HepG2 (cell line): ENCODE measurements around the gene IL17C. TPM values are rescaled to one million over a fixed set of nuclear protein-coding genes. Genes with fewer than 3 reads are reported as not detected.
A peak's percentile ranks its signal among the peaks of the same experiment; 100 is the strongest.

ENCODE experiments used
- AKAP8 ChIP-seq: sonication (generic); formaldehyde crosslinking; IDR thresholded peaks from 2 replicates; pipeline ENCODE4 v1.5.1; 2020; ENCODE audit warnings: mild to moderate bottlenecking, missing genetic modification reagents
- FOXA1 ChIP-seq, 2 experiments: fragments of 450-650 bp in 1 of 2; sonication (generic) in 1 of 2; formaldehyde crosslinking in 1 of 2; IDR thresholded peaks; 2 replicates each; pipeline versions ENCODE4 v1.4.0 to v1.6.1; 2016 to 2020; ENCODE audit warnings: missing genetic modification reagents in 1 of 2
- GATAD2A ChIP-seq: IDR thresholded peaks from 2 replicates; pipeline ENCODE4 v1.6.1; 2016
- HES4 ChIP-seq: sonication (generic); formaldehyde crosslinking; IDR thresholded peaks from 2 replicates; pipeline ENCODE4 v1.9.0; 2021; ENCODE audit warnings: mild to moderate bottlenecking, missing genetic modification reagents, borderline replicate concordance
- HIVEP1 ChIP-seq: sonication (generic); formaldehyde crosslinking; IDR thresholded peaks from 2 replicates; pipeline ENCODE4 v1.4.0; 2020; ENCODE audit warnings: mild to moderate bottlenecking, missing genetic modification reagents
- HOXA5 ChIP-seq: sonication (generic); formaldehyde crosslinking; IDR thresholded peaks from 2 replicates; pipeline ENCODE4 v1.4.0; 2020; ENCODE audit warnings: missing genetic modification reagents
- MIER3 ChIP-seq: IDR thresholded peaks from 2 replicates; pipeline ENCODE4 v1.6.1; 2016; ENCODE audit warnings: missing compliant biosample characterization, borderline replicate concordance
- ONECUT2 ChIP-seq: sonication (generic); formaldehyde crosslinking; IDR thresholded peaks from 2 replicates; pipeline ENCODE4 v1.4.0; 2020; ENCODE audit warnings: missing genetic modification reagents
- PAX8 ChIP-seq: sonication (generic); formaldehyde crosslinking; IDR thresholded peaks from 2 replicates; pipeline ENCODE4 v1.8.0; 2022; ENCODE audit warnings: mild to moderate bottlenecking, missing genetic modification reagents, borderline replicate concordance
- PPARG ChIP-seq: conservative IDR thresholded peaks from 2 replicates; pipeline ENCODE4 v1.6.1; 2016; ENCODE audit warnings: missing biosample characterization, missing genetic modification reagents
- RORA ChIP-seq: sonication (generic); formaldehyde crosslinking; IDR thresholded peaks from 2 replicates; pipeline ENCODE4 v1.5.0; 2020; ENCODE audit warnings: mild to moderate bottlenecking, missing genetic modification reagents, moderate library complexity
- SOX13 ChIP-seq, 3 experiments: fragments of 450-650 bp in 1 of 3; sonication (generic) in 1 of 3; formaldehyde crosslinking in 1 of 3; IDR thresholded peaks in 2 of 3; conservative IDR thresholded peaks in 1 of 3; 2 replicates each; pipeline versions ENCODE4 v1.5.0 to v1.6.1; 2016 to 2020; ENCODE audit warnings: antibody characterized with exemption in 1 of 3, mild to moderate bottlenecking in 1 of 3, missing compliant biosample characterization in 1 of 3, missing genetic modification reagents in 1 of 3, moderate library complexity in 1 of 3
- TBX2 ChIP-seq: sonication (generic); formaldehyde crosslinking; IDR thresholded peaks from 2 replicates; pipeline ENCODE4 v1.5.0; 2020; ENCODE audit warnings: missing genetic modification reagents, mild to moderate bottlenecking, borderline replicate concordance
- ZNF317 ChIP-seq: sonication (generic); formaldehyde crosslinking; IDR thresholded peaks from 2 replicates; pipeline ENCODE4 v1.5.0; 2020; ENCODE audit warnings: mild to moderate bottlenecking, missing genetic modification reagents
- ZNF354B ChIP-seq: sonication (generic); formaldehyde crosslinking; IDR thresholded peaks from 2 replicates; pipeline ENCODE4 v1.8.0; 2022; ENCODE audit warnings: mild to moderate bottlenecking, missing genetic modification reagents
- ZNF503 ChIP-seq: sonication (generic); formaldehyde crosslinking; IDR thresholded peaks from 2 replicates; pipeline ENCODE4 v1.4.0; 2020; ENCODE audit warnings: missing genetic modification reagents
- ZNF557 ChIP-seq: sonication (generic); formaldehyde crosslinking; IDR thresholded peaks from 2 replicates; pipeline ENCODE4 v1.4.0; 2020; ENCODE audit warnings: missing genetic modification reagents
- ZNF768 ChIP-seq: sonication (generic); formaldehyde crosslinking; IDR thresholded peaks from 2 replicates; pipeline ENCODE4 v1.4.0; 2020; ENCODE audit warnings: missing genetic modification reagents
- ZNF780A ChIP-seq: sonication (generic); formaldehyde crosslinking; IDR thresholded peaks from 2 replicates; pipeline ENCODE4 v1.8.0; 2022; ENCODE audit warnings: mild to moderate bottlenecking, missing genetic modification reagents, moderate library complexity
- polyA plus RNA-seq, 8 experiments: library from polyadenylated mRNA; depleted of rRNA in 3 of 8; stranded (reverse) in 7 of 8; unstranded in 1 of 8; fragments of >200 nt; fragmentation: Illumina TruSeq in 4 of 8; extraction: Trizol in 4 of 8; gene quantifications; 2 replicates each; pipeline versions ENCODE4 v1.2.1 to v1.2.3, GENCODE V29; 2011 to 2016; ENCODE audit warnings: low read depth in 4 of 8, missing spikeins in 1 of 8, mixed read lengths in 1 of 8; ENCODE audit not compliant: insufficient read depth in 1 of 8
- total RNA-seq, 5 experiments: library from RNA; depleted of rRNA; stranded (reverse); fragments of >200 nt; fragmentation: Illumina TruSeq; extraction: Trizol; gene quantifications; 2 replicates each; pipeline ENCODE4 v1.2.3, GENCODE V29; 2016; ENCODE audit warnings: low read depth in 1 of 5
- TF ChIP-seq, protein P1 (sequence below): sonication (generic); formaldehyde crosslinking; IDR thresholded peaks from 2 replicates; pipeline ENCODE4 v1.4.0; 2020; ENCODE audit warnings: mild to moderate bottlenecking, missing genetic modification reagents
- TF ChIP-seq, protein P2 (sequence below): sonication (generic); formaldehyde crosslinking; IDR thresholded peaks from 2 replicates; pipeline ENCODE4 v1.8.1; 2022; ENCODE audit warnings: low read depth, mild to moderate bottlenecking, missing genetic modification reagents
- TF ChIP-seq, protein P3 (sequence below): sonication (generic); formaldehyde crosslinking; IDR thresholded peaks from 2 replicates; pipeline ENCODE4 v1.4.0; 2020; ENCODE audit warnings: mild to moderate bottlenecking, missing genetic modification reagents

Gene IL17C
- total and polyA plus RNA-seq, 2 of the 13 experiments (the other 11 are each of a cell fraction or from before 2014, with no cell fraction given): not detected

- TF ChIP-seq SOX13 (IDR thresholded peaks at IDR 0.05) (no peak), SOX13 (CRISPR knock-in tag; conservative IDR thresholded peaks at IDR 0.05 in 1 of 2, IDR thresholded peaks at IDR 0.05 in 1 of 2) (peak in 1 of 2 experiments; percentile 37; a peak in 1 of 4 replicates), ZNF768 (CRISPR knock-in tag) (no peak), AKAP8 (CRISPR knock-in tag) (peak; percentile 55; the same call in 1 of the 2 replicates), FOXA1 (IDR thresholded peaks at IDR 0.05) (no peak), FOXA1 (CRISPR knock-in tag; IDR thresholded peaks at IDR 0.05) (peak; percentile 96), ZNF354B (CRISPR knock-in tag) (no peak), ZNF780A (CRISPR knock-in tag) (no peak), HIVEP1 (peak; percentile 46; the same call in 1 of the 2 replicates), ZNF317 (0 out of 2 replicates have a peak, but pooled peaks have one; percentile 33), HES4 (CRISPR knock-in tag) (no peak), ZNF557 (CRISPR knock-in tag) (no peak; the same call in 1 of the 2 replicates), MIER3 (no peak; the same call in 1 of the 2 replicates), RORA (no peak), TBX2 (CRISPR knock-in tag) (peak; percentile 73), PAX8 (CRISPR knock-in tag) (no peak), HOXA5 (CRISPR knock-in tag) (no peak), GATAD2A (CRISPR knock-in tag) (peak; percentile 68), PPARG (CRISPR knock-in tag) (no peak), ZNF503 (no peak), ONECUT2 (CRISPR knock-in tag) (no peak)
- TF ChIP-seq, protein P1, sequence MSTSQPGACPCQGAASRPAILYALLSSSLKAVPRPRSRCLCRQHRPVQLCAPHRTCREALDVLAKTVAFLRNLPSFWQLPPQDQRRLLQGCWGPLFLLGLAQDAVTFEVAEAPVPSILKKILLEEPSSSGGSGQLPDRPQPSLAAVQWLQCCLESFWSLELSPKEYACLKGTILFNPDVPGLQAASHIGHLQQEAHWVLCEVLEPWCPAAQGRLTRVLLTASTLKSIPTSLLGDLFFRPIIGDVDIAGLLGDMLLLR (CRISPR knock-in tag): no peak
- TF ChIP-seq, protein P2, sequence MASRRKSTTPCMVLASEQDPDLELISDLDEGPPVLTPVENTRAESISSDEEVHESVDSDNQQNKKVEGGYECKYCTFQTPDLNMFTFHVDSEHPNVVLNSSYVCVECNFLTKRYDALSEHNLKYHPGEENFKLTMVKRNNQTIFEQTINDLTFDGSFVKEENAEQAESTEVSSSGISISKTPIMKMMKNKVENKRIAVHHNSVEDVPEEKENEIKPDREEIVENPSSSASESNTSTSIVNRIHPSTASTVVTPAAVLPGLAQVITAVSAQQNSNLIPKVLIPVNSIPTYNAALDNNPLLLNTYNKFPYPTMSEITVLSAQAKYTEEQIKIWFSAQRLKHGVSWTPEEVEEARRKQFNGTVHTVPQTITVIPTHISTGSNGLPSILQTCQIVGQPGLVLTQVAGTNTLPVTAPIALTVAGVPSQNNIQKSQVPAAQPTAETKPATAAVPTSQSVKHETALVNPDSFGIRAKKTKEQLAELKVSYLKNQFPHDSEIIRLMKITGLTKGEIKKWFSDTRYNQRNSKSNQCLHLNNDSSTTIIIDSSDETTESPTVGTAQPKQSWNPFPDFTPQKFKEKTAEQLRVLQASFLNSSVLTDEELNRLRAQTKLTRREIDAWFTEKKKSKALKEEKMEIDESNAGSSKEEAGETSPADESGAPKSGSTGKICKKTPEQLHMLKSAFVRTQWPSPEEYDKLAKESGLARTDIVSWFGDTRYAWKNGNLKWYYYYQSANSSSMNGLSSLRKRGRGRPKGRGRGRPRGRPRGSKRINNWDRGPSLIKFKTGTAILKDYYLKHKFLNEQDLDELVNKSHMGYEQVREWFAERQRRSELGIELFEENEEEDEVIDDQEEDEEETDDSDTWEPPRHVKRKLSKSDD (CRISPR knock-in tag): 0 out of 2 replicates have a peak, but pooled peaks have one; percentile 60
- TF ChIP-seq, protein P3, sequence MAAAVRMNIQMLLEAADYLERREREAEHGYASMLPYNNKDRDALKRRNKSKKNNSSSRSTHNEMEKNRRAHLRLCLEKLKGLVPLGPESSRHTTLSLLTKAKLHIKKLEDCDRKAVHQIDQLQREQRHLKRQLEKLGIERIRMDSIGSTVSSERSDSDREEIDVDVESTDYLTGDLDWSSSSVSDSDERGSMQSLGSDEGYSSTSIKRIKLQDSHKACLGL (CRISPR knock-in tag): no peak
Observed at GRCh38 chr16:88597856-88598491, 40.4 kb upstream of the IL17C start (continued).
